Stimulated activated naive CD4-positive, alpha-beta T cell treated with Interleukin-2 at 50 U/mL for 16 hours (primary cell): ENCODE measurements around the gene MYBPH.

Source experiments
- DNase-seq: peaks from one replicate; lab custom pipeline; 2025; lab: John Stamatoyannopoulos, UW

Gene MYBPH, protein sequence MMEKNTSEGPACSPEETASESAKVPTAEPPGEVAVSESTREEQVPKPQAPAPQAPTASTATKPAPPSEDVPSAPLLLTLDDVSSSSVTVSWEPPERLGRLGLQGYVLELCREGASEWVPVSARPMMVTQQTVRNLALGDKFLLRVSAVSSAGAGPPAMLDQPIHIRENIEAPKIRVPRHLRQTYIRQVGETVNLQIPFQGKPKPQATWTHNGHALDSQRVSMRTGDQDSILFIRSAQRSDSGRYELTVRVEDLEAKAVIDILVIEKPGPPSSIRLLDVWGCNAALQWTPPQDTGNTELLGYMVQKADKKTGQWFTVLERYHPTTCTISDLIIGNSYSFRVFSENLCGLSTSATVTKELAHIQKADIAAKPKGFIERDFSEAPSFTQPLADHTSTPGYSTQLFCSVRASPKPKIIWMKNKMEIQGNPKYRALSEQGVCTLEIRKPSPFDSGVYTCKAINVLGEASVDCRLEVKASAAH

DNA sequence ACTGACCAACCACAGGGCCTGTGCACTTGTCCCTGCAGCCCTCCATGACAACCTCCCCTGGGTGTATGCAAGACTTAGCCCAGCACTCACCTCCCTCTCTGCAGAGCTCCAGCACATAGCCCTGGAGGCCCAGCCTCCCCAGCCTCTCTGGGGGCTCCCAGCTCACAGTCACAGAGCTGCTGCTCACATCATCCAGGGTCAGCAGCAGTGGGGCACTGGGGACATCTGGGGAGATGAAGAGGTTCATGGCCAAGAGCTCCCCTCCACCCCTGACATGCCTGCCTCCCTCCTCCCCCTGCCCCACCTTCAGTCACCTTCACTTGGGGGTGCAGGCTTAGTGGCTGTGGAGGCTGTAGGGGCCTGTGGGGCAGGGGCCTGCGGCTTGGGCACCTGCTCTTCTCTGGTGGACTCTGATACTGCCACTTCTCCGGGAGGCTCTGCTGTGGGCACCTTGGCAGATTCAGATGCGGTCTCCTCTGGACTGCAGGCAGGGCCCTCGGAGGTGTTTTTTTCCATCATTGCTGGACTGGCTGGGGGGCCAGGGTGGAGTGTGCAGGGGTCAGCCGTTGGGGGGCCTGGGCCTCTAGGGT lies at the start of gene MYBPH:
MYBPH (minus strand) TSS at position 590 of the 590 bp plus-strand sequence; CDS start at position 519, 71 bp downstream.
- no peak for DNase-seq

DNA sequence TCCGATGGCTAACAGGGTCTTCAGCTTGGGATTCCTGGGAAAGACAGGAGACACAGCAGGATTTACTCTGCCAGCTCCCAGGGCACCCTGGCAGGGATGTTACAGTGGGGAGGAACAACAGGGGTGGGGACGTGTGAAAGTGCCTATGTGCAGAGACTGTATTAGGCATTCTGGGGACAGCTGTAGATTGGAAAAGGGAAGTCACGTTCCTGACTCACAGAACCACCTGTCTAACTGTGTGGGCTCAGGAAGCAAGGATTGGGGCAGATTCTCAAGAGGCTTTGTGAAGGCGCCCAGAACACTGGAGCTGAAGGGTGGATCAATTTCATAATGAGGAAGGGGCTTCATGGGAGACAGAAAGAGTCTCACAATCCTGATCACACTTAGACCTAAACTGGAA lies 49.4 kb upstream of the MYBPH start:
- no peak for DNase-seq

DNA sequence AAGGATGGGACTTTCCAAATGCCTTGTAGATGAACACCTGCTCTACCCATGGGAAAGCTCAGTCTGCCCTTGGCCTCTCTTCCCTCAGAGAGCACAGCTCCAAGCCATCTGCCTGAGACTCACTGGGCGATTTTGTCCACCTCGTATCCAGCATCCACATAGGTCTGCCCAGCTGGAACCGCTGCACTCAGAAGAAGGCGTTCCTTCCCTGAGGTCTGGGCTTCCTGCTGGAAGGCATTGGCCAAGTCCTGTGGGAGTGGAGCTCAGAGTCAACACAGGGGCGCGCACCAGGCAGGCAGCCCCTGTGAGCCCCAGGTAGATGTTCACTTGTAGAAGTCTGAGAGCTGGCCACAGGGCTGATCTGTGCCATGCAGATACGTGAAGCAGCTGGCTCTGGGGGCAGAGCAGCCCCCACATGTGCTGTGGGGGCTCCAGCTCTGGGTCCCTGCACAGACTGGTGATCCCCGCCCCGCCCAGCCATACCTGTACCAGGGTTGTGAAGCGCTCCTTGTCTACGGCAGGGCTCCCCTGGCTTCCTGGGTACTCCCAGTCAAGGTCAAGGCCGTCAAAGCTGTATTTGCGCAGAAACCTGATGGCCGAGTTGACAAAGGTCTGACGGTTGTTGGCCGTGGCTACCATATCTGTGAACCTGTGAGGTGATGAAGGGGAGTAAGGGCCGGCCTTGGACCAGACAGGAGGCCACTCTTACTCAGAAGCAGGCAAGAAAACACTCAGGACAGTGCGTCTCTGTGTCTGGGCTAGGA lies 47.6 kb upstream of the MYBPH start:
- DNase-seq = no peak

DNA sequence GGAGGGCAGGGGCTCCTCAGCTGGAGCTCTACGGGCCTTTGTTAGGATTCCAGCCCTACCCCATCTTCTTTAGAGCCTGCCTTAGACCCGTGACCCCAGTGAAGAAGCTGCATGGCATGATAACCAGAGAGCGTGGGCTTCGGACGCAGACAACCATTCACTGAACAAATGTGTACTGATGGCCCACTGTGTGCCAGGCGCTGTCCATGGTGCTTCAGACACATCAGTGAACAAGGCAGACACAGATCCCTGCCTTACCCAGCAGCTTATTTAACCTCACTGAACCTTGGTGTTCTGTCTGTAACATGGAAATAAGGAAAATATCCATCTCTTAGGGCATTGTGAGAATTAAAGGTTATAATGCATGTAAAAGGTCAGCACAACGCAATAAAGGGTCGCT lies 44.3 kb upstream of the MYBPH start:
- no peak for DNase-seq

DNA sequence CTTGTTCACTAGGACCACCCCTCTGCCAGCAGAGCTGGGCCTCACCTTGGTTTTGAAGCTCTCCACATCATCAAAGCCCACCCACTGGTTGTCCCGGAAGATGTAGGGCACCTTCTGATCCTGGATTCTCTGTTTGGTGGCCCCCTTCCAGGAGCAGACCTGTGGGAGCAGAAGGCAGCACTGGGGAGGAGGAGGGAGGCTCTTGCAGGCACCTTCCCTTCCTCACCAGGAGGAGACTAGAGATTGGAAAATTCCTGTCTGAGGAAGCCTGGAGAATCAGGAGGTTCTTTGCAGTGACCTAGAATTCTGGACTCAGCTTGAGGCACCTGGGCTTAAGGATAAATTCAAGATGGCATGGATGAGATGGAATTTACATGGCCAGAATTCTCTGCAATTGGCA lies 43.5 kb upstream of the MYBPH start:
- DNase-seq = no peak

DNA sequence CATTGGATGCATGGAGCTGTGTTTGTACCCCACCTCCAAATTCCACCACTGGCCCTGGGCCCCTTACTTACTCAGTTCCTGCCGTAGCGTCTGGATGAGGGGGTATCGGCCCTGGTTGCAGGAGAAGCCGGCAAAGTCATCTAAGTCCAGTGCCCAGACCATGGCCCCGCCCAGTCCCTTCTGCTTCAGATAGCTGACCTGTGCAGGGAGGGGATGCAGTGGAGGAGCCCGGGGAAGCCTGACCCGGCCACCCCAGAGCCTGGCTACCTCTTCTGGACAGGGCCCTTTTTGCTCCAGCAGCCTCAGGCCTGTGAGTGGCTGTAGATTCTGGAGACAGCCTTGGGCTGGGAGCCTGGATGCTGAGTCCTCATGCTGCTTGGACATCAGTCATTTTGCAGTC lies 42.0 kb upstream of the MYBPH start:
- DNase-seq = no peak

DNA sequence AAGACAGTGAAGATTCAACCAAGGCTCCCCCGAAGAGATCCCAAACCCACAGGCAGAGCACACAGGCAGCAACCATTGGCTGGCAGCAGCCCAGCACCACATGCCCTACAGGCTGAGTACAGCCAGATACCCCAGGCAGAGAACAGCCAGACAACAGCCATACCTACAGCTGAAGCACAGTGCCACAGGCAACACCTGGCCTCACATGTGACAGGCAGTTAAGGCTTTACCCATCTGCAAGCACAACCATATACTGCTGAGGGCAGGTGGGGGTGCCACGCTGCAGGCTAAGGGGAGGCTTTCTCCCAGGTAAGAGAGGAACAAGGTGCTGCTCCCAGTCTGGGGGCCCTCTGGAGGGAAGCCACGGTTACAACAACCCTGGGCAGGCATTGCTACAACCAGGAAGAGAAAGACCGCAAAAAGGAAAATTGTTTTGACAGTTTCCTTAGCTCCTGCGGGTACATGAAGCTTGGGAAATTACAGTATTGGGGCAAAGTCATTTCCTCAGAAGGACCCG lies 41.6 kb upstream of the MYBPH start:
- DNase-seq = no peak

DNA sequence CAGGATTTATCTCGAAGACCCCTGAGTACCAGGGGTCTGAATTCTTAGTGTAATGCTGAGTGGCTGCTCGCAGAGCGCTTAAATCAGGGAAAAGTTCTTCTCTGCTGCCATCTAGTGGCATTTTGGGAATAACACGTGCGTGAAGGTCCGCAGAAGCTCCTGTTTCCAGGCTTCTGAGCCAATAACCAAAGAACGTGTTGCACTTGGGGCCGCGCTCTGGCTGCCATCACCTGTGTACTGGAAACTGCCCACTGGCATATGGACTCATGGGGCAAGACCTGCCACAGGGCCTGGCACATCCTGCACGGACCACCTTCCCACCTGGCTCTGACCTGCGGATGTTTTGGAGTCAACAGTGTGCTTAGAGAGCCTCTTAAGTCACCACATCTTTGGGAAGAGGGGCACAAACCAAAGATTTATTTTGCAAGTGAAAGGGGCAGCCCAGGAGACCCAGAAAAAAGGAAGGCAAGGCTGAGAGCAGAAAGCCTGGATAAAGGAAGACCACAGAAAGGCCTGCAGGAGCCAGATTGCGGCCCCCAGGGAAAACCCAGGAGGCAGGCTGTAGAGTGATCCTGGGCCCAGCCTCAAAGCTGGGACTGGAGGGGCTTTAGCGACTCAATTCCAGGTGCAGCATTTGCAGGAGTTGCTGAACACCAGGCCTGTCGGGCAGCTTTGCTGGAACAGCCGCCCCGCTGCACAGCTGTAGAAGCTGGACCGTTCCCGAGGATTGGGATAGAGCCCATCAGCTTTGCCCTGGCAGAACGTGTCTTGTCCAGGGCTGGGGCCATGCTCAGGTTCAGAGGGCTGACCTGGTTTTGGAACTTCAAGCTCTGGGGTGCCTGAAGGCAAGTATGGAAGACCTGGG lies 40.9 kb upstream of the MYBPH start:
- DNase-seq = no peak

DNA sequence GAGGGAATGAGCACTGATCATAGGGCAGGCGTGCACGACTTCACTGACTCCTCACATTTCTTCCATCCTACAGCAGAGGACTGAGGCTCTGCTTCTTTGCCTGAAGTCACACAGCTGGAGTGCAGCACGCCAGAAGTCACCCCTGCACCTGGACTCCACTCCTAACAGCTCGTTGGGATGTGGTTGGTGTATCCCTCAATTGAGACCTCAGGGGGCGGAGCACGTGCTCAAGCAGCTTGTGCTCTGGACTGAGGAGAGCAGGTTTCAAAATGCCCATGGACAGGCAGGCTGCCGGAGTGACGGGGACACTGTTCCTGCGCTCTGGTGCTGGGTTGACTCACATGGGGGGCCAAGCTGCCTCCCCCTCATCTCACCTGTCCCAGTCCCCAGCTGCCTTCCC lies 39.9 kb upstream of the MYBPH start:
- no peak for DNase-seq

DNA sequence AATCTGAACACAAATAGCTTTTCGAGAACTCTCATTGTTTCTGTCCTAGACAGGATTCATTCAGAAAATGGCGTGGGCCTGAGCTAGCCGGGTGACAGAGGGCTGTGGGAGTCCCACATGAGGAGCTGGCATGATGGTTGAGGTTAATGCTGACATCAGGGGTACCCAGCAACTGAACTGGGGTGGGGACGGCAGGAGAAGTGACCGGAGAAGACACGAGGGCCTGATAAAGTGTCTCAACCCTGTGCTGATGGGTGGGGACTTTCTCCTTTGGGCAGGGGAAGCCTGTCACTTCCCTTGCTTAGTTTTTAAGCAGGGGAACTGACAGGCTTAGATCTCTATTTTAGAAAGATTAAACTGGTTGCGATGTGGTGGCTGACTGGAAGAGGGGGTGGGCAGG lies 39.2 kb upstream of the MYBPH start:
- DNase-seq = no peak

DNA sequence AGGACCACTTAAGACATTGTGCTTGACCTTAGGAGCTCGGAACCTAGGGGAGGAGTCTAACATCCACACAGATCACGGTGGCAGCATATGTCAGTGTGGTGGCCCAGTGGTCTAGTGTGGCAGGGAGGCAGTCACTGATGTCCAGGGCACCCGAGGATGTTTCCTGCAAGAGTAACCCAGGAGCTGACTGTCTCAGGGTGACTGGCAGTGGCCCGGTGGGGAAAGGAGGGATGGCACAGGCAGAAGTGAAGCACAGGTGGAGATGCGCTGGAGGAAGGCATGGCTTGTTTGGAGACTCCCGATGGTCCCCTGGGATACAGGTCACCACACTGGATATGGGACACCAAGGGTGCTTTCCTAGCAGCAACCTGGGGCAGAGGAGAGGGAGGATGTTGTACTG lies 37.5 kb upstream of the MYBPH start:
- no peak for DNase-seq

DNA sequence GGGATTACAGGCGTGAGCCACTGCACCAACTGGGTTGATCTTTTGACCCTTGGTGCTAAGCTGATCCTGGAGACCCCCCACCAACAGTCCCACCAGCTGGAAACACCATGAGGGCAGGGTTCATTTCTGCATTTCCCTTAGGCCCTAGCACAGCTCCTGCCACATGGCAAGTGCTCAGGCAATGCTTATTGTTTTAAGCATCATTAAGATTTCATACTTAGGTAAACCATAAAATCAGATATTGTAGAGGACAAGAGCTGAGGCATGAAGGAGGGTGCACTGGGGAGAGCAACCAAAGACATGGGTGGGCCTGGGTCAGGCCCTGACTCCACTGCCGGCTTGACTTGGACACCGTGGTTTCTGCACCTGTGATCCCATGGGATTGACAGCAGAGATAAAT lies 36.2 kb upstream of the MYBPH start:
- DNase-seq = no peak

DNA sequence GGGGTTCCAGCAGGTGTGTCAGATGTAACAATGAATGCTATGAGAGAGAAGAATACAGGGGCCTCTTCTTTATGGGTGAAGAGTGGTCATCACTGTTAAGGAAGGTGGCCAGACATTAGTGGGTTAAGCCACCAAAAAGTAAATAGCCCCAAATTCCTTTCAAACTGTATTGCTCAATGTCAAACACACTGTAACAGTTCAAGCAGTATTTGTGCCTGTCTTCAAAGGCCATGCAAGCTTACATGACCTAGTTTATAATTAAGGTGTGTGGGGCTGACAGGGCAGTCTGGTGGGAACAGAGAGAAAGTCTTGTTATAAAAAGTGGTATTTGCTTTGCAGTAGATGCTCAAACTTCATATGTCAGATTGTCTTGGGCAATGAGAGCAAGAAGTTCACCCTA lies 35.4 kb upstream of the MYBPH start:
- no peak for DNase-seq

DNA sequence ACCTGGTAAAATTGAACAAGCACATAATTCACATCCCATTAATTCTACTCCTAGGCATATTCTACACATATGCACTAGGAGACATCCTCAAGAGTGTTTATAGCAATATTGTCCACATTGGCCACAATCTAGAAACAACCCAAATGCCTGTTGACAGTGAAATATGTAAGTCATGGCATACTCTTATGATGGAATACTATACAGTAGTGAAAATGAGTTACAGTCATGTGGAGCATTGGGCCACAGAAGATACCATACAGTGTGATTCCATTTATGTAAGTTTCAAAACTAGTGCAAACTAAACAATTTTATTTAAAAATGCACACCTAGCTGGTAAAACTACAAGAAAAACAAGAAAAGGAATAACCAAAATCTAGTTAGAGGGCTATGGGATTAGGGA lies 34.7 kb upstream of the MYBPH start:
- DNase-seq = no peak

DNA sequence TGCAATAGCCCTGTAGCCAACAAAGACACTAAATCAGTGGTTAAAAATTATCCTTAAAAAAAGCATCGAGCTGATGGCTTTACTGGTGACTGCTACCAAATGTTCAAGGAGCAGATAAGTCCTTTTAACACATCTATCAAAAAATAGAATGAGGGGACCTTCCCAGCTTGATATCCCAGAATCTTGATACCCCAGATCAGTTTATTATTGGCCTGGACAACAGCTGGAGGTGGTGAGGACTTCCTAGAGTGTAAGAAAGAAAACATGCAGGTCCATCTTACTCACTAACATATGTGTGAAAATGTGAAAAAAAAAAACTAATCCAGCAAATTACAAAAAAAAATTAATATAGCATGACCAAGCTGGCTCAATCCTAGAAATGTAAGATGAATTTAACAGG lies 32.6 kb upstream of the MYBPH start:
- no peak for DNase-seq

DNA sequence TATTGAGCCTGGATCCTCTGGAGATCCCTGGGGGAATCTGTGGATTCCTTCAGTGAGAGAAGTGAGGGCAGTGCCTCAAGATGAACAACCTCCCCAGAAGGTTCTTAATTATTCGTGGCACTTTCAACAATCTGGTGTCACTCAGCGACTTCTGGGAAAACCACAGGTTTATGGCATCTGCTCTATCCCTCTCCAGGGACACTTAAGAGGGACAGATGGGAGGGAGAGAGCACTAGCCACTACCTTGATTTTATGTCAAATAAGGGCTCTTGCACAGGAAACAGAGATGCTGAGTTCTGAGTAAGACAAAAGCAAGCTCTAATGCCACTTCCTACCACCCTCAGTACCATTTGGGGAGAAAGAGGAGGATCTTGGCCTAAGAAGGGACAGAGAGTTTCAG lies 32.1 kb upstream of the MYBPH start:
- DNase-seq = no peak

DNA sequence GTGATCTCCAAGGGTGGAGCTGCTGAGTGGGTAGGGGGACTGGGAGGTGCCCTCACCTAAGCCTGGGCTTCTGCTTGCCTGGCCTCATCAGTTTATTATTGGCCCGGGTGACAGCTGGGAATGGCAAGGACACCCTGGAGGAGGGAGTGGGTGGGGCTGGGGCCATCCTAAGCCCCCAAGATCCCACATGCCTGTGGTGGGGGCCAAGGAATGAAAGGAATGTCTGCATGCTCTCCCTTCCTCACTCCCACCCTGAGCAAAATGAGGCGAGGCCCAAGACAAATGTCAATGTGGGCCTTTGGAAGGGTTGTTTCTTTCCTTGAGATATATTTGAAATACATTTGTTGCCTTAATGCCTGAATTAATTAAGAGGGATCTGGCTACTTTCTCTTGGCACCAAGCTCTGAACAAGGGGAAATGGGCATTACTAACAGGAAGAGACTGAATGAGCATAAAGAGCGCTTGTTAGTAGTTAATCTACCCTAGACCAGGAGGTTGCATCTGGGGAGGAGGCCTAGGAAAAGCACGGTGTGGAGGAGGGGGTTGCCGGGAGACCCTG lies 30.6 kb upstream of the MYBPH start:
- DNase-seq = no peak

DNA sequence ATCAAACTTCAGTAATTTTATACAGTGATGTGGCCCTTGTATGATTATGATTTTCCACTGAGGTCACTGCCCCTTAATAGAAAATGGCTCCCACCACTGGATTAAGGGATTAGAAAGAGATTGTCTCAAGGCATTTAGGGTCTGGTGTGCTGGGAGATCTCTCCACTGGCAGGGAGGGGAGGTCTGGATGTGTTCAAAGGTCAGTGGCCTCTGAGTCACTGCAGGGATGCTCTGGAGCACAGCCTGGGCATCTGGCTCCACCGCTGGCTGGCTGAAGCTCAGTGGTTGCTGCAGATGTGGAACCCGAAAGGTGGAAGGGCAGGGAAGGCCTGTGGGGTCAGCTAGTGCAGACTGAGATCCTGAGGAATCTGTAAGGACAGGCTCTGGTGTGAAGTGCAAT lies 29.1 kb upstream of the MYBPH start:
- no peak for DNase-seq

DNA sequence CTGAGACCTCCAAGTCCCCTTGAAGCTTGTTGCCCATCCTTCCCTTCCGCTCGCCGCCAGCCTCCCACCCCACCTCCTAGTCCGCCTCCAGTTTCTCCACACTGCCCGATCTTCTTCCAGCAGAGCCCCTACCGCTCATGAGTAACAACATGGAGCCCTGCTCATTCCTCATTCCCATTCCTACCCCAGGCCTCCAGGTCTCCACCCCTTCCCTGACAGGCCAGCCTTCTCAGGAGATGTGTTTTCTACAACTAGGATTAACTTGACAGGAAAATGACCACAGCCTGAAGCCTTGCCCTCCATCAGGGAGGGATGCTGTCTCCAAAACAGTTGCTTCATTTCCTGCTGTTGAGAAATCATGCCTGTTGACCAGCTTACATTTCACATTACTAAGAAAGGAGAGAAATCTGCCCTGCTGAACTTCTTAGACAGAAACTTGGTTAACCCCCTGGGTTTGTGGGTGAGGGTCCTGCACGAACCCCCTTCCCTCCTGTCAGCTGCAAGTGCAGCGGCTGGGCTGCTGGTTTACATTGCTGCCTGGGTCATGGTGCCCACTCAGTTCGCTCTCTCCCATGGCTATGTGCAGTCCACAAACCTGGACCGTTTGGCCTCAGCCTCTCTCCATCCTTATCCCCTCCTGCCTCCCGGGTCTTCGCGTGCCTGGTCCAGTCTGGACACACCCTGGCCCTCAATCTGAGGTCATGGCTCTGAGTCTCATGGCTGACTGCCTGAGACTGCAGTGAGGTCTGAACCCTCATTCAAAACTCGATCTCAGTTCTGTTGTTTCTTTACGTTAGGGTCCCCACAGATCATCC lies 27.0 kb upstream of the MYBPH start:
- DNase-seq = no peak

DNA sequence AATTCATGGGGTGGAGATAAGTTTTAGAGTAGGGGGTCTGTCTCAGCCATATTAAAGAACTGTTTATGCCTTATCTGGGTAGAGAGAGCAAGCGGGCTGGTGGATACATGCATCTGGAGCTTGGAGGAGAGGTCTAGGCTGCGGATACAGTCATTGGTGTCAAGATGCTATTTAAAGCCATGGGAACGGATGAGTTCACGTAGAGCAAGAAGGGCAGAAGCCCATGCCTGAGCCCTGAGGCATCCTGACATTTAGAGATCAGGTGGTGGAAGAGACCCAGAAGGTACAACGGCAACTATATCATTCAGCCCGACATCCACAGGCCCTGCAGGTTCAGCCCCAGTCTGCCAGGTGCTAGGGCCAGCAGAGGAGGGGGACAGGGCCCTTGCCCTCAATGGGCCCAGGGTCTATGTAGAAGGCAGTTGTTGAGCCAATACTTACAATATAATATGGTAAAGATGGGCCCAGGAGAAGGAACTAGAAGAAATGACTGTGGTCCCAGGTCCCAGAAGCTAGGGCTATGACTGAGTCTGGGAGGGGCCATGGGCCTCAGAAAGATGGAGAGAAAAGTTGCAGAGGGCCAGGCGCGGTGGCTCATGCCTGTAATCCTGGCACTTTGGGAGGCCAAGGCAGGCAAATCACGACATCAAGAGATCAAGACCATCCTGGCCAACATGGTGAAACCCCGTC lies 26.0 kb upstream of the MYBPH start:
- no peak for DNase-seq
